Ecto neural progenitor cell (in vitro differentiated cells): ENCODE data around the gene WWP2.

Experiments used
- DNase-seq: peaks from one replicate; pipeline ENCODE4 v3.0.0-alpha.2; 2018; ENCODE audit warnings: low spot score

WWP2 gene

GRCh38 chr16:69890114-69890891, 128.2 kb downstream of the WWP2 start:
- peak; percentile 58 for DNase-seq

GRCh38 chr16:69890892-69891282, 128.8 kb downstream of the WWP2 start:
- no peak for DNase-seq

GRCh38 chr16:69892378-69892777, 130.2 kb downstream of the WWP2 start:
- DNase-seq = no peak

- DNase-seq = no peak
Measured at GRCh38 chr16:69893106-69893505, 131.0 kb downstream of the WWP2 start.

- no peak for DNase-seq
Measured at GRCh38 chr16:69894676-69895075, 132.5 kb downstream of the WWP2 start.

GRCh38 chr16:69903865-69904415, 141.8 kb downstream of the WWP2 start:
- DNase-seq = no peak

- no peak for DNase-seq
Measured at GRCh38 chr16:69904495-69905170, 142.5 kb downstream of the WWP2 start.

GRCh38 chr16:69905171-69905555, 143.0 kb downstream of the WWP2 start:
- DNase-seq = no peak

GRCh38 chr16:69906838-69907401, 144.8 kb downstream of the WWP2 start:
- DNase-seq = no peak

- DNase-seq = no peak
Measured at GRCh38 chr16:69909043-69909442, 146.9 kb downstream of the WWP2 start.

GRCh38 chr16:69909760-69910159, 147.6 kb downstream of the WWP2 start:
- no peak for DNase-seq

GRCh38 chr16:69910964-69911363, 148.8 kb downstream of the WWP2 start:
- DNase-seq = no peak

- DNase-seq = no peak
Measured at GRCh38 chr16:69916462-69916861, 154.3 kb downstream of the WWP2 start.

- no peak for DNase-seq
Measured at GRCh38 chr16:69917311-69917710, 155.2 kb downstream of the WWP2 start.

GRCh38 chr16:69917739-69918138, 155.6 kb downstream of the WWP2 start:
- peak; percentile 67 for DNase-seq

GRCh38 chr16:69918241-69918640, 156.1 kb downstream of the WWP2 start:
- DNase-seq = no peak

- no peak for DNase-seq
Measured at GRCh38 chr16:69921127-69921526, 159.0 kb downstream of the WWP2 start.

- DNase-seq = no peak
Measured at GRCh38 chr16:69922200-69922599, 160.1 kb downstream of the WWP2 start.

- DNase-seq = no peak
Measured at GRCh38 chr16:69924041-69924775, 162.1 kb downstream of the WWP2 start.

- DNase-seq = no peak
Measured at GRCh38 chr16:69924777-69925191, 162.7 kb downstream of the WWP2 start.

GRCh38 chr16:69925311-69925710, 163.2 kb downstream of the WWP2 start:
- DNase-seq = no peak

- no peak for DNase-seq
Measured at GRCh38 chr16:69926241-69926640, 164.1 kb downstream of the WWP2 start.
